ENCODE measurements around the gene STK16.
"Not testable (repeated sequence)": the region's sequence is repeated elsewhere in the genome, so short reads cannot be mapped to it uniquely, and the experiment has no call there.

STK16 gene, protein sequence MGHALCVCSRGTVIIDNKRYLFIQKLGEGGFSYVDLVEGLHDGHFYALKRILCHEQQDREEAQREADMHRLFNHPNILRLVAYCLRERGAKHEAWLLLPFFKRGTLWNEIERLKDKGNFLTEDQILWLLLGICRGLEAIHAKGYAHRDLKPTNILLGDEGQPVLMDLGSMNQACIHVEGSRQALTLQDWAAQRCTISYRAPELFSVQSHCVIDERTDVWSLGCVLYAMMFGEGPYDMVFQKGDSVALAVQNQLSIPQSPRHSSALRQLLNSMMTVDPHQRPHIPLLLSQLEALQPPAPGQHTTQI

DNA sequence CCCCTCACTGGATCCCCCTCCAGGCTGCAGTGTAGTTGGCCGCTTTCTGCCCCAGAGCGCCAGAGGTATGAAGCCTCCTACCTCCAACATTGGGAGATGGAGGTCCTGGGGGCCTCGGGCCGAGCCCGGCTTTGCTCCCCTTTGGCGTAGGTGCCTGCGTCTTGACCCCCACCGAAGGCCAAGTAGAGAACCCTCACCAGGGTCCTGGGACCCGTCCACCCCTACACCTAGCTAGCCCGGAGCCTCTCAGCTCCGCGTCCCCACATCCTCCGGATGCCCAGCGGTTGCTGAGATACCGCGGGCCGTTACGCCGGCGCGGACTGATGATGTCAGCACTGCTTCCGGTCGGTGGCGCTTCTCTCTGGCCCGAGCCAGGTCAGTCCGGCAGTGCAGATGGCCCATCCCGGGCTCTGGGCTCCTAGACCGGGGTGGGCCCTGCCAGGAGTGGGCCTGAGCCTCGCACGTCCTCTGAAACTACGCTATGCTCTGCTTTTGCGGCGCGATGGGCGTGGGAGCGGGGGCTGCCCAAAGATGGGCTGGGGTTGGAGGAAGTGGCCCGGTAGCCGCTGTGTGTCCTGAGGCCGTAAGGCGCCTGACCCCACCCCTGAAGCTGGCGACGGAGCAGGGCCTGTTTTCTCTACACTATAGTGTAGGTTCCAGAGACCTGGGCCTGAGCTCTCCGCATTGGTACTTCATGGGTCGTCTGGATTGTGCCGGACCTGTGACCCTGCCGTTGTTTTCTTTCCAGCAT lies at the start of gene STK16, which contains the start of gene GLB1L:
TSS of gene STK16 (plus strand) at position 332 of the 751 bp plus-strand sequence. CDS start 521 bp downstream, outside the sequence.
TSS of gene GLB1L (minus strand) at position 297 of the 751 bp plus-strand sequence. CDS start 1,871 bp downstream, outside the sequence.
- in situ Hi-C loops (cut with MboI; ENCODE audit: low sequenced_read_pairs) = no loop called here

DNA sequence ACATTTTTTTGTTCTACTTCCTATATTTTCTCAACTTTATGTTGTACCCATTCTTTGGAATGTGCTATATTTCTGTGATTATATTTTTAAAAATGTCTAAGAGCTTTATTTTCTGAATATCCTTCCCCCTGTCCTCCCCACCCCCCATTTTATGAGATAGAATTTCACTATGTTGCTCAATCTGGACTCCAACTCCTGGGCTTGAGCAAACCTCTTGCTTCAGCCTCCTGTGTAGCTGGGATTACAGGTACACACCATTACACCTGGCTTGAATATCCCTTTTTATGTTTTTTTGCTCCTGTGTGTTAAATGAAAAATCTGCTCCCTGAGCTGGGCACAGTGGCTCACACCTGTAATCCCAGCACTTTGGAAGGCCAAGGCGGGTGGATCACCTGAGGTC lies 47.9 kb upstream of the STK16 start:
- in situ Hi-C loops (cut with MboI; ENCODE audit: low sequenced_read_pairs) = no loop called here

DNA sequence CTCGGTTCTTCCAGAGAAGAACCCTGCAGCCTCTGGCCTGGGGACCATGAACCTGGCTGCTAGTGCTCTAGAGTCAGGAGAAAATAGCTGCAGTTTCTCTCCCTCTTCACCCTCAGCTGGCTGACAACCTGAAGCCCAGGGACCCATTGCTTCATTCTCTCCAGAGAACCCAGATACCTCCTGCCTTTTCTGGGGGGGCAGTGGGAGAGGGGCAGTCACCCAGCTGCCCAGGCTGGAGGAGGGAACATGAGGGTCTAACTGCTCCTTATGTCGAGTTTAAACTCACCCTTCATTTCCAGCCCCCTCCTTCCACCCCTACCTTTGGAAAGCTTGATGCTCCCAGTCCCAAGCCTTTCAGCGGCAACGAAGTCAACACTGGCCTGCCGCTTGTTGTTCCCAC lies 46.3 kb upstream of the STK16 start:
- in situ Hi-C loops (cut with MboI; ENCODE audit: low sequenced_read_pairs) = no loop called here

DNA sequence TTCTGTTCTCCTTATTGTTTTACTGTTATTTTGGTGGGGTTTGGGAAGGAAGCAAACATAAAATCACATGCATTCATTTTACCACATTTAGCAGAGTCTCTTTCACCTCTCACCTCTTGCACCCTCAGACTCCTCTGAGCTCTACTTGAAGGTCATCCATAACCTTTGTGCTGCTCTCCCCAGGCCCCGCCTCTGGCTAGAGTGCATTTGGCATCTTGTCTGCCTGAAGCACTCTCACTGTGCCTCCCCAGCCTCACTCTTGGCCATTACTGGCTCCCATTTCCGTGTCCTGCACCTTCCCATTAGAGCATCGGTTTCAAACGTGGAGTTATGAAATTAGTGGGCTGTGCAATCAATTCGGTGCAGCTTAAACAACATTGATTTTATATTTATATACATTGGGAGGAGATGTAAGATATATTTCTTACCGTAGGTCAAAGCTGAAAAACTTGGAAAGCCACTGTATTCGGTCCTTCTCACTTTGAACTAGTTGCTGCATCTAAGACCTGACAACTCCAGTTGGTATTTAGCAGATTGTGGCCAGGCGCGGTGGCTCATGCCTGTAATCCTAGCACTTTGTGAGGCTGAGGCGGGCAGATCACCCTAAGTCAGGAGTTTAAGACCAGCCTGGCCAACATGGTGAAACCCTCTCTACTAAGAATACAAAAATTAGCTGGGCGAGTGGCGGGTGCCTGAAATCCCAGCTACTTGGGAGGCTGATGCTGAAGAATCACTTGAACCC lies 45.6 kb upstream of the STK16 start:
- in situ Hi-C loops (cut with MboI; ENCODE audit: low sequenced_read_pairs) = no loop called here

DNA sequence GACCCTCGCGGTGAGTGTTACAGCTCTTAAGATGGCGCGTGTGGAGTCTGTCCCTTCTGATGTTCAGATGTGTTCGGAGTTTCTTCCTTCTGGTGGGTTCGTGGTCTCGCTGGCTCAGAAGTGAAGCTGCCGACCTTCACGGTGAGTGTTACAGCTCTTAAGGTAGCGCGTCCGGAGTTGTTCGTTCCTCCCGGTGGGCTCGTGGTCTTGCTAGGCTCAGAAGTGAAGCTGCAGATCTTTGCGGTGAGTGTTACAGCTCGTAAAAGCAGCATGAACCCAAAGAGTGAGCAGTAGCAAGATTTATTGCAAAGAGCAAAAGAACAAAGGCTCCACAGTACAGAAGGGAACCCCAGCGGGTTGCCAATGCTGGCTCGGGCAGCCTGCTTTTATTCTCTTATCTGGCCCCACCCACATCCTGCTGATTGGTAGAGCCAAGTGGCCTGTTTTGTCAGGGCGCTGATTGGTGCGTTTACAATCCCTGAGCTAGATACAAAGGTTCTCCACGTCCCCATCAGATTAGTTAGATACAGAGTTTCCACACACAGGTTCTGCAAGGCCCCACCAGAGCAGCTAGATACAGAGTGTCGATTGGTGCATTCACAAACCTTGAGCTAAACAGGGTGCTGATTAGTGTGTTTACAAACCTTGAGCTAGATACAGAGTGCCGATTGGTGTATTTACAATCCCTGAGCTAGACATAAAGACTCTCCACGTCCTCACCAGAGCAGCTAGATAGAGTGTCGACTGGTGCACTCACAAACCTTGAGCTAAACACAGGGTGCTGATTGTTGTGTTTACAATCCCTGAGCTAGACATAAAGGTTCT lies 44.6 kb upstream of the STK16 start:
- in situ Hi-C loops (cut with MboI; ENCODE audit: low sequenced_read_pairs) = not testable (repeated sequence)

DNA sequence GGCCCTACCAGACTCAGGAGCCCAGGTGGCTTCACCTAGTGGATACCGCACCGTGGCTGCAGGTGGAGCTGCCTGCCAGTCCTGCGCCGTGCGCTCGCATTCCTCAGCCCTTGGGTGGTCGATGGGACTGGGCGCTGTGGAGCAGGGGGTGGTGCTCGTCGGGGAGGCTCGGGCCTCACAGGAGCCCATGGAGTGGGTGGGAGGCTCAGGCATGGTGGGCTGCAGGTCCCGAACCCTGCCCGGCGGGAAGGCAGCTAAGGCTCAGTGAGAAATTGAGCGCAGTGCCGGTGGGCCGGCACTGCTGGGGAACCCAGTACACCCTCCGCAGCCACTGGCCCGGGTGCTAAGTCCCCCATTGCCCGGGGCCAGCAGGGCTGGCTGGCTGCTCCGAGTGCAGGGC lies 43.9 kb upstream of the STK16 start:
- in situ Hi-C loops (cut with MboI; ENCODE audit: low sequenced_read_pairs) = not testable (repeated sequence)

DNA sequence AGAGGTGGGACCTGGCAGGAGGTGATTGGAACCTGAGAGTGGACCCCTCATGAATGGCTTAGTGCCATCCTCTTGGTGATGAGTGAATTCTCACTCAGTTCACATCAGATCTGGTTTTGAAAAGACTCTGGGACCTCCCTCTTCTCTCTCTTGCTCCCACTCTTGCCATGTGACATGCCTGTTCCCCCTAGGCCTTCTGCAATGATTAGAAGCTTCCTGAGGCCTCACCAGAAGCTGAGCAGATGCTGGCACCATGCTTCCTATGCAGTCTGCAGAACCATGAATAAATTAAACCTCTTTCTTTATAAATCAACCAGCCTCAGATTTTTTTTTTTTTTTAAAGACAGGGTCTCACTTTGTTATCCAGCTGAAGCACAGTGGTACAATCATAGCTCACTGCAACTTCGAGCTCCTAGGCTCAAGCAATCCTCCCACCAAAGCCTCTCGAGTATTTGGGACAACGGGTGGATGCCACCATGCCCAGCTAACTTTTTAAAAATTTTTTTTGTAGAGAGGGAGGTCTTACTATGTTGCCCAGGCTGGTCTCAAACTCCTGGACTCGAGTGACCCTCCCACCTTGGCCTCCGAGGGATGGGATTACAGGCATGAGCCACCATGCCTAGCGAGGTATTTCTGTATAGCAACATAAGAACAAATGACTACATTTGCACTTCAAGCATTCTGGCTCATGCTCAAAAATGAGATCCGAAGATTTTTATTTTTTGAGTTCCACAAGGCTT lies 40.7 kb upstream of the STK16 start:
- in situ Hi-C loops (cut with MboI; ENCODE audit: low sequenced_read_pairs) = no loop called here

DNA sequence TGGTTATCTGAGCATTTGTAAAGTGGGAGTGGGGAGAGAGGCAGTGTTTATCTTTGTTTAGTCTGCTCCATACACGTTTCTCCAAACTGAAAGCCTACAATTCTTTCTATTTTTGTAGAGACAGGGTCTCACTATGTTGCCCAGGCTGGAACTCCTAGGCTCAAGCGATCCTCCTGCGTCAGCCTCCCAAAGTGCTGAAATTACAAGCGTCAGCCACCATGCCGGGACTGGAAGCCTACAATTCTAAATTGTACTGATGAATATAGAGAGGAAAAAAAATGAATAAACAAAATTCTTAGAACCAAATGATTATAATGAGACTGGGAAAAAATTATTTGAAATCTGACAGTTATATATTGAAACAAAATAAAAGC lies 40.1 kb upstream of the STK16 start:
- in situ Hi-C loops (cut with MboI; ENCODE audit: low sequenced_read_pairs) = no loop called here

DNA sequence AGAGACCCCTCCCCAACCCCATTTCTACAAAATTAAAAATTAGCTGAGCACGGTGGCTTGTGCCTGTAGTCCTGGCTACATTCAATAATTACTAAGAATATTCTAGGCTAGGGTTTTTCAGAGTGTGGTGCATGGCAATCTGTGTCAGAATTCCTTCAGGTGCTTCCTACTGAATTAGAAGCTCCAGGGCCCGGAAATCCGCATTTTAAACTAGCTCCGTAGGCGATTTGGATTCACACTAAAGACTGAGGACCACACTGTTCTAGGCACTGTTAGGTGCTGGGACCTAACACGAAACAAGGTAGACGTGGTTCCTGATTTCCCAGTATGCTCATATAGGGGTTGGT lies 39.3 kb upstream of the STK16 start:
- in situ Hi-C loops (cut with MboI; ENCODE audit: low sequenced_read_pairs) = no loop called here

DNA sequence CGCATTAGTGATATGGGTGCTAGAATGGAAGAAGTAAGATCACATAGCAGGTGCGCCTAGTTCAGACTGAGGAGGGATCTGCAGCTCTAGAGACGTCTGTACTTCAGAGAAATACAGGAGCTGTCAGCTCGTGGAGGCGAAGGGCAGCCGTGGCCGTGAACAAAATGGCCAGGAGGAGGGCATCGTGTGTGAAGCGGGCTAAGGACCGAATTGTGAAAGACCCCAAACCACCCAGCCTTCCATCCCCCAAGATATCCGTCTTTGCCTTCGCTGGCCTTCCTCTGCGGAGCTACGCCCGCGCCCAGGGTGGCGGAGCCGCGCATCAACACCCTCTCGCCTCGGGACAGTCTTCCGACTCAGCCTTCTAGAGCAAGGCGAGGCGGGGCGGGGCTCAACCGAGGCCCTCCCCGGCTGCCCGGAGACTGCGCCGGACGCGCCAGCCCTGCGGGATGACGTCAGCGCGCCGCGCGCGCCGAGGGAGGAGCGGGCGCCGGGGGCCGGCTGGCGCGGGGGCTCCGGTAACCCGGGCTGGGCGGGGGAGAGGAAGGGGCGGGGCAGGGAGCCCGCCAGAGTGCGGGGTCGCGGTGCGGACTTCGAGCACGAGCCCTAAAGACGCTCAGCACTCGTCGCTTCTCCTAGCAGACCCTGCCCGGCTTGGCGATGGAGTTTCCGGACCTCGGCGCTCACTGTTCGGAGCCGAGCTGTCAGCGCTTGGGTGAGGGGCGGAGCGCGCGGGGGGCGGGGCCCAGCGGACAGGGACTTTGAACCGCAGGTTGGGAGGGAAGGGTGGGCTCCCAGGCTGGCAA lies 38.7 kb upstream of the STK16 start, which contains the start of gene ZFAND2B:
TSS of gene ZFAND2B (plus strand) at position 455 of the 806 bp plus-strand sequence. CDS start at position 661, 206 bp downstream.
- in situ Hi-C loops (cut with MboI; ENCODE audit: low sequenced_read_pairs) = no loop called here

DNA sequence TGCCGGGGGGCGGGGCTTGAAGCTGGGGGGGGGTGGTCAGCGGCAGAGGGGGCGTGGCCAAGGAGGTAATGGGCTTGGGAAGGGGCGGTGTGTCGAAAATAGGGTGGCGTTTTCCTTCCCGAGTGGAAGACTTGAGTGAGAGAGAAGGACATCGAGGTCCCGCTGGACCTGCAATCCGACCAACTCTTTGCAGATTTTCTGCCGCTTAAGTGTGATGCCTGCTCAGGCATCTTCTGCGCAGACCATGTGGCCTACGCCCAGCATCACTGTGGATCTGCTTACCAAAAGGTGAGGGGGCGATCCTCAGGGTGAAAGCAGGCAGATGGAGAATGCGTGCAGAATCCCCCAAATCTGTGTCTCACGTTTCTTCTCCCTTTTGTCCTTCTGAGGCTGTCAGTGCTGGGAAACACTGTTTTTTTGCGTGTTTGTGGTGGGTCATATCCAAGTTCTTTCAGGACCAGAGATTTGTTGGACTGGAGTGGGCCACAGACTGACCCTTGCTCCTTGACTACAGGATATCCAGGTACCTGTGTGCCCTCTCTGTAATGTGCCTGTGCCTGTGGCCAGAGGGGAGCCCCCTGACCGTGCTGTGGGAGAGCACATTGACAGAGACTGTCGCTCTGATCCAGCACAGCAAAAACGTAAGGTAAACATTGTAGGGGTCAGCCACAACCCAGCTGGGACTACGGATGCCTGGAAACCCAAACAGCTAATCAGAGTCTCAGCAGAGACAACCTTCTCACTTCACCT lies 38.0 kb upstream of the STK16 start:
- in situ Hi-C loops (cut with MboI; ENCODE audit: low sequenced_read_pairs) = no loop called here

DNA sequence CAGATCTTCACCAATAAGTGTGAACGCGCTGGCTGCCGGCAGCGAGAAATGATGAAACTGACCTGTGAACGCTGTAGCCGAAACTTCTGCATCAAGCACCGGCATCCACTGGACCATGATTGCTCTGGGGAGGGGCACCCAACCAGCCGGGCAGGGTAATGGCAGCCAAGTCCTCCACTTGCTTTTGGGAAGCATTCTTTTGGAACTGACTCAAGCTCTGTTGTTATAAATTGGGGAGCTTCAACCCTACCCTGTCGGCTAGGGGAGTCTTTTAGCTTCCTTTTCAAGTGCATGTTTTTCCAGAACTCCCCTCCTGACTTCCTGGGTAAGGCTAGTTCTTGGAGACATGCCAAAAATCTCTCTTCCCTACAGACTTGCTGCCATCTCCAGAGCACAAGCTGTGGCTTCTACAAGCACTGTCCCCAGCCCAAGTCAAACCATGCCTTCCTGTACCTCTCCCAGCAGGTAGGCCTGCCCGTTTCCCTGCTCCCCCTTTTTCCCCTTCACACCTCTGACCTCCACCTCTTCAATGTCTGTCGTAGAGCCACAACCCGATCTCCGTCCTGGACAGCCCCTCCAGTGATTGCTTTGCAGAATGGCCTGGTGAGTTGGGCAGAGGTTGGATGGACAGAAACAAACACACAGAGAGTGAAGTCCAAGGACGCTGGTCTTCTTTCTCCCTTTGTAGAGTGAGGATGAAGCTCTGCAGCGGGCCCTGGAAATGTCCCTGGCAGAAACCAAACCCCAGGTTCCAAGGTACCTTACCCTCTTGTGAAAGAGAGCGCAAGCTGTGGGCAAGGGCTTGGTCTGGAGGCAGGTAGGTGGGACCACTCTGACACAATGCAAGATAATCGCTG lies 37.2 kb upstream of the STK16 start:
- in situ Hi-C loops (cut with MboI; ENCODE audit: low sequenced_read_pairs) = no loop called here

DNA sequence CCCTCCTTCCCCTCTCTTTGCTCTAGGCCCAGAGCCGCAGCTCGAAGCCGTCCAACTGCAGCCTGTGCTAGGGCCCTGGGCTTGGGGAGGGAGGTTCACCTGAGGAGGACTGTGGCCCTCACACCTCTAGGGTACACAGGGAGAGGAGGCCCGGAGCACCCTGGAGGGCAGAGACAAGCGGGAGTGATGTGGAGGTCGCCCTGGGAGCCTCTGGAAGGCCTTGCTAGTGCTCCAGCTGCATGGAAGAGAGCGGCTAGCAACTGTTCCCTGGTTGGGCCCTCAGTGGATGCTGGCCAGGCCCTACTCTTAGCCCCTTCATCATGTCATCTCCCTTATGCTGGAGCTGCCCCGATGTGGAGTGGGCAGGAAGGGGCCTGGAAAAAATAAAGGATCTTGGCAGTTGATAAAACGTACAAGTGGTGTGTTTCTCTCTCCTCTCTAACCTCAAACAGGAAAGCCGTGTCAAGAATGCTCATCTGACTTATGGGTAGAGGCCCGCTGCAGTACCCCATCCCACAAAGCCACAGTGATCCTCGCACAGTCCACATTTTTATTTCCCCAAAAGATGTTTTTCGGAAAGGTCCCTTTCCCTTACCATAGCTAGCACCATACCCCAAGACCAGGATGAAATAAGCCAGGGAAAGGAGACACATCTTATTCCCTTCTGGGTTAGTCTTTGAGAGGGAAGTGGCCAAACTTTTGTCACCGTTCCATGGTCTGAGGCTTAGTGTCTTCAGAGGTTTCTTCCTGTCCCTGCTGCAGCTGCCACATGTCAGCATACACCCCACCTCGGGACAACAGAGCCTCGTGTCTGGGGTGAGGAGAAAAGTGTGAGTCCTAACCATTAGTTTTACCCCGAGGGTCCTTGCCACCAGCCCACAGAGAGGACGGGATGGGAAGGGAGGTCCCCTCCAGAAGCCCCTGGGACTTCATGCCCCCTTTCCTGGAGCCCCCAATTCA lies 35.8 kb upstream of the STK16 start:
- in situ Hi-C loops (cut with MboI; ENCODE audit: low sequenced_read_pairs) = no loop called here

DNA sequence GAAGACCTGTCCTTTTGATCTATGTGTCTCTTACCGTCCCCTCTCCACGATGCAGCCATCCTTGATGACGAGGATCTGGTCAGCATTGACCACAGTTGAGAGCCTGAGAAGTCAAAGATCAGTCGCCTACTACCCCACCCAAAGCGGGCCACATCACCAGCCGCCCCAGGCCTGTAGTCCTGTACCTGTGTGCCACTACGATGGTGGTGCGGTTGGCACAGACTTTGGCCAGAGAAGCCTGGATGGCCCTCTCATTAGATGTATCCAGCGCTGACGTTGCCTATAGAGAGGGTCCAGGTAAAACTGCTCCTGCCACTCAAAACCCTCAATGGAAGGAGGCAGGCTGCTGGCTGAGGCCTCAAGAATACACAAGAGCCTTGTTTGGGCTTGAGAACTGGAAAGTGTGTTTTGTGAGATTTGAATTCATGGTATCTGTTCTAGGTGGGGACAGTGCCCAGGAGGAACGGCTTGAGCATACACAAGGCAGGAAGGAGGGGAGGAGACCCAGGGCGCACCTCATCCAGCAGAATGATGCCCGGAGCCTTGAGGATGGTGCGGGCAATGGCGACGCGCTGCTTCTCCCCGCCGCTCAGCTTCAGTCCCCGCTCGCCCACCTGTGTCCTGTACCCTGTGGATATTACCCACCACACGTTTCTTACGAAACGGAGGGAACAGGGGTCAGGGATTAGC lies 34.9 kb upstream of the STK16 start:
- in situ Hi-C loops (cut with MboI; ENCODE audit: low sequenced_read_pairs) = no loop called here

DNA sequence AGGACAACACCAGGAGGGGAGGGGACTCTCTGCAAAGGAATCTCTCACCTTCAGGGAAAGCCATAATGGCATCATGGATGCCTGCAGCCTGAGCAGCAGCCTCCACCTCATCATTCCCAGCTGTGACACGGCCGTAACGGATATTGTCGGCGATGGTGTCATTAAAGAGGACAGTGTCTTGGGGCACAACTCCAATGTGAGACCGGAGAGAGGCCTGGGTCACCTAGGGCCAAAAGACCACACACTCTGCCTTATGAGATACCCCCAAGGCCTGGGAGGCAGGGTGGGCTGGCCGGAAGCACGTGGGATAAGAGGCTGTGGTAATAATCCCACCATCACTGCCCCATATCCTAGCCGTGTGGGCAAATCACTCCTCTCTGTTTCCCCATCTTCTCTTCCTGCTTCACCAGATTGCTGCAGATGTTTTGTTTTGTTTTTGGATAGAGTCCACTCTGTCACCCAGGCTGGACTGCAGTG lies 34.4 kb upstream of the STK16 start:
- in situ Hi-C loops (cut with MboI; ENCODE audit: low sequenced_read_pairs) = no loop called here

DNA sequence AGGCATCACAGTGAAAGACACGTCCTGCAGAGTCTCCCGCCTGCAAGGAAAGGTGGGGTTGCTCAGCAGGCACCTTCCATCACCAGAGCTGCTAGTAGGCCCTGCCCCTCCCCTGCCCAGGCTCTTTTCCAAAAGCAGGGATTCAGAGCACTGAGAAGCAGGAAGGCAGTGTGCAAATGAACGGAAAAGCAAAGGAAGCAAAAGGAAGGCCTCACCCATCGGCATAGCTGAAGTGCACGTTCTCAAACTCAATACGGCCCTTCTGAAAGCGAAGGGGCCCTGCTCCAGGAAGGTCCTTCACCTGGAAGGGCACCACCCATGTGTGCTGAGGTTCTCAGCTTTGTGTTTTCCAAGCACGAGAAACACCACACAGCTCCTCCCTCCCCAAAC lies 32.3 kb upstream of the STK16 start:
- in situ Hi-C loops (cut with MboI; ENCODE audit: low sequenced_read_pairs) = no loop called here

Measured in HL-60/S4 treated with retinoic acid at 250 ng/mL for 4 days and 3 days (cell line).